IMR-90 (cell line): ENCODE data around the gene DBT. TPM values are rescaled to one million over a fixed set of nuclear protein-coding genes. Genes with fewer than 3 reads are reported as not detected.

Source experiments
- ATAC-seq: fragments of 200-7000 bp; cut with Tn5 transposase; 2 replicates; pipeline ENCODE4 v1.9.1; 2020; ENCODE audit warnings: low read depth, mild to moderate bottlenecking, moderate library complexity
- BruUV-seq: library from RNA; stranded (reverse); fragments of 400-500 nt; replicated peaks from 2 replicates; lab custom pipeline; 2021; lab: Mats Ljungman, UMichigan
- CTCF ChIA-PET: fragments of 300-600 bp; formaldehyde crosslinking; extraction: SDS; loops from one replicate; lab custom pipeline; 2021; ENCODE audit warnings: antibody characterized with exemption; lab: Yijun Ruan, JAX
- POLR2A ChIA-PET: fragments of 300-600 bp; sonication (Branson Sonifier 250); formaldehyde crosslinking; loops from one replicate; lab custom pipeline; 2022; ENCODE audit warnings: antibody characterized with exemption; ENCODE audit not compliant: unreplicated experiment; lab: Charles Lee
- DNase-seq: peaks from one replicate; pipeline ENCODE4 v3.0.0; 2013
- H2AFZ ChIP-seq: replicated peaks from 2 replicates; pipeline ENCODE3; 2013; ENCODE audit warnings: low read length, mild to moderate bottlenecking; ENCODE audit not compliant: poor library complexity
- H2AK5ac ChIP-seq: 2 replicates; pipeline ENCODE4 v1.6.1; 2013; ENCODE audit warnings: low read depth, low read length, inconsistent platforms
- H2AK9ac ChIP-seq: replicated peaks from 2 replicates; pipeline ENCODE3; 2013; ENCODE audit warnings: mild to moderate bottlenecking, low read depth, low read length, moderate library complexity; ENCODE audit not compliant: poor library complexity
- H2BK120ac ChIP-seq: 2 replicates; pipeline ENCODE4 v1.6.1; 2013; ENCODE audit warnings: low read depth, low read length, inconsistent platforms
- H2BK15ac ChIP-seq: 3 replicates; pipeline ENCODE4 v1.6.1; 2013; ENCODE audit warnings: low read depth, low read length, inconsistent platforms
- H2BK20ac ChIP-seq: 2 replicates; pipeline ENCODE4 v1.6.1; 2013; ENCODE audit warnings: low read depth, mild to moderate bottlenecking, inconsistent platforms, low read length, moderate library complexity
- H2BK5ac ChIP-seq: 2 replicates; pipeline ENCODE4 v1.6.1; 2013; ENCODE audit warnings: mild to moderate bottlenecking, low read depth, low read length, inconsistent platforms; ENCODE audit not compliant: poor library complexity, severe bottlenecking
- H3K14ac ChIP-seq: replicated peaks from 2 replicates; pipeline ENCODE4 v1.6.1; 2013; ENCODE audit warnings: low read depth, low read length, inconsistent platforms
- H3K18ac ChIP-seq: 2 replicates; pipeline ENCODE4 v1.6.1; 2013; ENCODE audit warnings: low read depth, low read length, control low read depth
- H3K23ac ChIP-seq: 2 replicates; pipeline ENCODE4 v1.6.1; 2013; ENCODE audit warnings: low read depth, low read length, inconsistent platforms
- H3K27ac ChIP-seq: 2 replicates; pipeline ENCODE4 v1.5.1; 2013; ENCODE audit warnings: mild to moderate bottlenecking, control low read depth, low read length; ENCODE audit not compliant: insufficient read depth
- H3K27me3 ChIP-seq: 2 replicates; pipeline ENCODE4 v1.6.1; 2013; ENCODE audit warnings: low read length; ENCODE audit not compliant: control insufficient read depth, insufficient read depth
- H3K36me3 ChIP-seq: 2 replicates; pipeline ENCODE4 v1.6.1; 2013; ENCODE audit warnings: low read length, mixed read lengths; ENCODE audit not compliant: control insufficient read depth, insufficient read depth
- H3K4ac ChIP-seq: 2 replicates; pipeline ENCODE4 v1.6.1; 2013; ENCODE audit warnings: low read depth, low read length, inconsistent platforms
- H3K4me1 ChIP-seq: 2 replicates; pipeline ENCODE4 v1.6.1; 2013; ENCODE audit warnings: low read length, mixed read lengths; ENCODE audit not compliant: control insufficient read depth, insufficient read depth
- H3K4me2 ChIP-seq: 2 replicates; pipeline ENCODE4 v1.6.1; 2013; ENCODE audit warnings: low read depth, mild to moderate bottlenecking, control low read depth, low read length, moderate library complexity
- H3K4me3 ChIP-seq: 2 replicates; pipeline ENCODE4 v1.5.1; 2013; ENCODE audit warnings: low read depth, mild to moderate bottlenecking, control low read depth, low read length, moderate library complexity; ENCODE audit not compliant: insufficient read depth
- H3K56ac ChIP-seq: 2 replicates; pipeline ENCODE4 v1.6.1; 2013; ENCODE audit warnings: low read length, inconsistent platforms; ENCODE audit not compliant: insufficient read depth; ENCODE audit errors: extremely low read depth
- H3K79me1 ChIP-seq, 2 experiments: 2 replicates each; pipeline ENCODE4 v1.6.1; 2013; ENCODE audit warnings: low read length in 2 of 2, inconsistent platforms in 1 of 2, low read depth in 1 of 2
- H3K9ac ChIP-seq: 2 replicates; pipeline ENCODE4 v1.6.1; 2013; ENCODE audit warnings: low read depth, low read length, control low read depth
- H3K9me1 ChIP-seq: 2 replicates; pipeline ENCODE4 v1.6.1; 2013; ENCODE audit warnings: low read length, inconsistent platforms; ENCODE audit not compliant: insufficient read depth
- H3K9me3 ChIP-seq: 2 replicates; pipeline ENCODE4 v1.6.1; 2013; ENCODE audit warnings: low read length; ENCODE audit not compliant: control insufficient read depth, insufficient read depth
- H4K20me1 ChIP-seq: 2 replicates; pipeline ENCODE4 v1.6.1; 2013; ENCODE audit warnings: low read length, inconsistent platforms; ENCODE audit not compliant: insufficient read depth
- H4K5ac ChIP-seq: 2 replicates; pipeline ENCODE4 v1.6.1; 2013; ENCODE audit warnings: mild to moderate bottlenecking, low read depth, low read length, control low read depth
- H4K8ac ChIP-seq, 2 experiments: 2 replicates each; pipeline ENCODE4 v1.6.1; 2013; ENCODE audit warnings: low read depth in 2 of 2, low read length in 2 of 2, control low read depth in 1 of 2, inconsistent platforms in 1 of 2
- H4K91ac ChIP-seq: 2 replicates; pipeline ENCODE4 v1.6.1; 2013; ENCODE audit warnings: low read depth, low read length, inconsistent platforms; ENCODE audit not compliant: insufficient read depth
- BHLHE40 ChIP-seq: fragments of 150-350 bp; IDR thresholded peaks from 2 replicates; pipeline ENCODE4 v1.6.1; 2016; ENCODE audit warnings: mild to moderate bottlenecking, low read depth, low read length
- CEBPB ChIP-seq: IDR thresholded peaks from 2 replicates; pipeline ENCODE4 v1.6.1; 2012; ENCODE audit warnings: low read depth, low read length, improper control_type of control experiment
- CHD1 ChIP-seq: IDR thresholded peaks from 2 replicates; pipeline ENCODE4 v1.6.1; 2012; ENCODE audit warnings: low read depth, low read length, improper control_type of control experiment
- FOS ChIP-seq: fragments of 150-350 bp; IDR thresholded peaks from 2 replicates; pipeline ENCODE4 v1.6.1; 2016; ENCODE audit warnings: low read depth, low read length
- MAFK ChIP-seq: IDR thresholded peaks from 2 replicates; pipeline ENCODE4 v1.6.1; 2012; ENCODE audit warnings: low read depth, low read length, improper control_type of control experiment
- MAZ ChIP-seq: IDR thresholded peaks from 2 replicates; pipeline ENCODE4 v1.6.1; 2012; ENCODE audit warnings: low read depth, mild to moderate bottlenecking, low read length, improper control_type of control experiment, moderate library complexity, borderline replicate concordance
- MXI1 ChIP-seq: IDR thresholded peaks from 2 replicates; pipeline ENCODE4 v1.6.1; 2012; ENCODE audit warnings: low read depth, mild to moderate bottlenecking, low read length, moderate library complexity, borderline replicate concordance
- RAD21 ChIP-seq: IDR thresholded peaks from 2 replicates; pipeline ENCODE4 v1.6.1; 2012; ENCODE audit warnings: low read length, improper control_type of control experiment
- RCOR1 ChIP-seq: IDR thresholded peaks from 2 replicates; pipeline ENCODE4 v1.6.1; 2012; ENCODE audit warnings: mild to moderate bottlenecking, low read length, improper control_type of control experiment; ENCODE audit not compliant: insufficient replicate concordance
- RFX5 ChIP-seq: IDR thresholded peaks from 2 replicates; pipeline ENCODE4 v1.8.0; 2012; ENCODE audit warnings: low read depth, mild to moderate bottlenecking, low read length, moderate library complexity
- SMC3 ChIP-seq: fragments of 150-350 bp; IDR thresholded peaks from 2 replicates; pipeline ENCODE4 v1.6.1; 2016; ENCODE audit warnings: low read depth, mild to moderate bottlenecking, antibody characterized with exemption, low read length, moderate library complexity
- USF2 ChIP-seq: fragments of 150-350 bp; IDR thresholded peaks from 2 replicates; pipeline ENCODE4 v1.6.1; 2017; ENCODE audit warnings: mild to moderate bottlenecking, antibody characterized with exemption, low read length, low read depth
- WGBS, 2 experiments: methylation state at CpG; one replicate each; pipeline versions ENCODE4 v1.1.5 to v1.1.7; 2013; ENCODE audit warnings: missing lambda C conversion rate in 2 of 2; ENCODE audit not compliant: insufficient read length in 1 of 2; ENCODE audit errors: extremely low coverage in 2 of 2; 5-methylcytosine and 5-hydroxymethylcytosine counted together
- dilution Hi-C: fragments of 300-500 bp; cut with HindIII; formaldehyde crosslinking; loops from one replicate; pipeline ENCODE4 v1.14.3; 2018; ENCODE audit warnings: low sequenced_read_pairs; ENCODE audit not compliant: unreplicated experiment
- in situ Hi-C: fragments of 300-500 bp; cut with MboI; formaldehyde crosslinking; loops from 3 replicates; pipeline ENCODE4 v1.14.3; 2019; ENCODE audit warnings: low sequenced_read_pairs, inconsistent platforms, mixed read lengths
- intact Hi-C: fragments of 100-400 bp; cut with micrococcal nuclease; formaldehyde crosslinking; loops from 2 replicates; pipeline ENCODE4 v1.10.0; 2022
- polyA plus RNA-seq, 3 experiments: library from polyadenylated mRNA; depleted of rRNA; stranded (reverse); fragments of >200 nt; gene quantifications; 2 replicates each; pipeline ENCODE4 v1.2.3, GENCODE V29; 2012; ENCODE audit warnings: low replicate concordance in 1 of 3
- total RNA-seq: library from RNA; depleted of rRNA; stranded (reverse); fragments of >200 nt; gene quantifications from 2 replicates; pipeline ENCODE4 v1.2.3, GENCODE V29; 2012
- TF ChIP-seq, protein P1 (sequence below): conservative IDR thresholded peaks from 2 replicates; pipeline ENCODE4 v1.5.1; 2012; ENCODE audit warnings: mild to moderate bottlenecking, low read depth, low read length, improper control_type of control experiment

Gene DBT
- total and polyA plus RNA-seq, 2 of the 4 experiments (the other 2 are of a cell fraction): 3.4 to 3.8 TPM

DNA sequence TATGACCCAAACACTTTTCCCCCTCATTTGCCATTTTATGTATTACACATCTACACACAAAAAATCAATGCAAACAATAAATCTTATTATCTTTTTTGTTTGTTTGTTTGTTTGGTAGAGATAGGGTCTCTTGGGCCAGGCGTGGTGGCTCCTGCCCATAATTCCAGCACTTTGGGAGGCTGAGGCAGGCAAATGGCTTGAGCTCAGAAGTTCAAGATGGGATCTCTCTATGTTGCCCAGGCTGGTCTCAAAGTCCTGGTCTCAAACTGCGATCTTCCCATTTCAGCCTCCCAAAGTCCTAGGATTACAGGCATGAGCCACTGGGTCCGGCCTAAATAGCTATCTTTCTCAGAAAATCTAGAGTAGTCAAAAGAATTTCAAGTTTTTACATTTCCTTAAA is 1.2 kb upstream of the DBT start:
- Histone ChIP-seq H3K23ac (no peak overlapping the region), H3K36me3 (no peaks in the 10 kb centered on the region), H2AK9ac (no peak overlapping the region), H4K20me1 (no peaks in the 10 kb centered on the region), H3K9me3 (no peaks in the 10 kb centered on the region), H4K91ac (no peak overlapping the region), H4K8ac (no peak overlapping the region), H3K4me1 (0 out of 2 replicates have a peak, but pooled peaks cover 2% of the 10 kb centered on the region), H3K4ac (no peak overlapping the region), H3K4me2 (no peak overlapping the region), H3K14ac (no peak overlapping the region), H2AFZ (no peak overlapping the region), H3K27ac (no peak overlapping the region), H3K27me3 (no peaks in the 10 kb centered on the region), H3K18ac (no peak overlapping the region), H3K56ac (no peak overlapping the region), H2BK5ac (no peak overlapping the region), H2BK120ac (no peak overlapping the region), H3K9me1 (peaks cover 7% of the 10 kb centered on the region; the same call in 1 of the 2 replicates), H4K5ac (no peak overlapping the region), H3K4me3 (no peak overlapping the region), H2BK20ac (no peak overlapping the region), H2AK5ac (no peak overlapping the region), H2BK15ac (no peak overlapping the region), H3K9ac (no peak overlapping the region), H3K79me1 (peaks cover 15 to 24% of the 10 kb centered on the region in 2 experiments)
- BruUV-seq: no TSS peak
- in situ Hi-C loops (loop anchor here (25.0 kb wide), 2 partner anchors 439 to 636 kb away; partner anchors contain the start of genes EXTL2 and SLC30A7), dilution Hi-C loops (no loop called here), intact Hi-C loops (no loop called here)
- no peak for TF ChIP-seq RAD21
- TF ChIP-seq CEBPB: no peak
- no peak for TF ChIP-seq BHLHE40
- TF ChIP-seq MAFK: no peak
- TF ChIP-seq FOS: no peak
- no peak for TF ChIP-seq RFX5
- TF ChIP-seq, protein P1, sequence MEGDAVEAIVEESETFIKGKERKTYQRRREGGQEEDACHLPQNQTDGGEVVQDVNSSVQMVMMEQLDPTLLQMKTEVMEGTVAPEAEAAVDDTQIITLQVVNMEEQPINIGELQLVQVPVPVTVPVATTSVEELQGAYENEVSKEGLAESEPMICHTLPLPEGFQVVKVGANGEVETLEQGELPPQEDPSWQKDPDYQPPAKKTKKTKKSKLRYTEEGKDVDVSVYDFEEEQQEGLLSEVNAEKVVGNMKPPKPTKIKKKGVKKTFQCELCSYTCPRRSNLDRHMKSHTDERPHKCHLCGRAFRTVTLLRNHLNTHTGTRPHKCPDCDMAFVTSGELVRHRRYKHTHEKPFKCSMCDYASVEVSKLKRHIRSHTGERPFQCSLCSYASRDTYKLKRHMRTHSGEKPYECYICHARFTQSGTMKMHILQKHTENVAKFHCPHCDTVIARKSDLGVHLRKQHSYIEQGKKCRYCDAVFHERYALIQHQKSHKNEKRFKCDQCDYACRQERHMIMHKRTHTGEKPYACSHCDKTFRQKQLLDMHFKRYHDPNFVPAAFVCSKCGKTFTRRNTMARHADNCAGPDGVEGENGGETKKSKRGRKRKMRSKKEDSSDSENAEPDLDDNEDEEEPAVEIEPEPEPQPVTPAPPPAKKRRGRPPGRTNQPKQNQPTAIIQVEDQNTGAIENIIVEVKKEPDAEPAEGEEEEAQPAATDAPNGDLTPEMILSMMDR: no peak
- TF ChIP-seq USF2: no peak
- TF ChIP-seq RCOR1: no peak
- no peak for TF ChIP-seq MAZ
- TF ChIP-seq CHD1: no peak
- no peak for TF ChIP-seq MXI1
- TF ChIP-seq SMC3: no peak
- WGBS, 2 experiments: no CpG with 5 or more reads among the region's 3 CpGs
- DNase-seq: no peak
- no peak for ATAC-seq
- ChIA-PET CTCF (no interaction called here), POLR2A (no interaction called here)
